ENCODE results near the gene FN1.

- TF ChIP-seq CTCF (IDR thresholded peaks at IDR 0.05): no peak
- no peak for TF ChIP-seq ATF1 (CRISPR knock-in tag; IDR thresholded peaks at IDR 0.05)
- TF ChIP-seq CREB1 (CRISPR knock-in tag; IDR thresholded peaks at IDR 0.05): no peak
- TF ChIP-seq ZNF219 (CRISPR knock-in tag; IDR thresholded peaks at IDR 0.05; ENCODE audit: borderline replicate concordance): no peak
- TF ChIP-seq USF2 (CRISPR knock-in tag; IDR thresholded peaks at IDR 0.05): no peak
- no peak for TF ChIP-seq JUN (CRISPR knock-in tag; IDR thresholded peaks at IDR 0.05)
- no peak for TF ChIP-seq ATF3 (CRISPR knock-in tag; conservative IDR thresholded peaks at IDR 0.05)
Measured at GRCh38 chr2:215420471-215420935, 15.4 kb downstream of the FN1 start.

All from WTC11 (cell line).